Measurements from ENCODE around the gene PTPN14.

PTPN14 gene

DNA sequence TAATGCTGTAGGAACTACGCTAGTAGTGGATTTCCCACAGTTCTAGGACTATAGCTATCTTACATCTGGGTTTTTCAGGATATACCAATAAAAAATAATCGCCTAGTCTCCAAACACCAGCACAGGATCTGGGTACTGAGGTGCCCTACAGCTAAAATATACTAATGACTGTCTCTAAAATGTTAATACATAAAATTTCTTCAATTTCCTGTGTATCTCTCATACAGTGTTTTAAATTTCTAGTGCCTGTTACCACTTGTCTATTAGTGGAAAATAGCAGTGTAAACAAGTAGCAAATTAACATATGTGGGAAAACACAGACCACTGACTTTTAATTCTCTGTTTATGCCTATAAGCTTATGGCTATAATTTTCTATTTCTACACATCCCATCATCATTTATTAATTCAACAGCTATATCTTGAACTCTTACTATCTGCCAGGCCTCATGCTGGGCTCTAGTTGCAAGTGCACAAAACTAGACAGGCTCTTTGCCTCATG, 16.1 kb upstream of the PTPN14 start:
- no peak for DNase-seq

DNA sequence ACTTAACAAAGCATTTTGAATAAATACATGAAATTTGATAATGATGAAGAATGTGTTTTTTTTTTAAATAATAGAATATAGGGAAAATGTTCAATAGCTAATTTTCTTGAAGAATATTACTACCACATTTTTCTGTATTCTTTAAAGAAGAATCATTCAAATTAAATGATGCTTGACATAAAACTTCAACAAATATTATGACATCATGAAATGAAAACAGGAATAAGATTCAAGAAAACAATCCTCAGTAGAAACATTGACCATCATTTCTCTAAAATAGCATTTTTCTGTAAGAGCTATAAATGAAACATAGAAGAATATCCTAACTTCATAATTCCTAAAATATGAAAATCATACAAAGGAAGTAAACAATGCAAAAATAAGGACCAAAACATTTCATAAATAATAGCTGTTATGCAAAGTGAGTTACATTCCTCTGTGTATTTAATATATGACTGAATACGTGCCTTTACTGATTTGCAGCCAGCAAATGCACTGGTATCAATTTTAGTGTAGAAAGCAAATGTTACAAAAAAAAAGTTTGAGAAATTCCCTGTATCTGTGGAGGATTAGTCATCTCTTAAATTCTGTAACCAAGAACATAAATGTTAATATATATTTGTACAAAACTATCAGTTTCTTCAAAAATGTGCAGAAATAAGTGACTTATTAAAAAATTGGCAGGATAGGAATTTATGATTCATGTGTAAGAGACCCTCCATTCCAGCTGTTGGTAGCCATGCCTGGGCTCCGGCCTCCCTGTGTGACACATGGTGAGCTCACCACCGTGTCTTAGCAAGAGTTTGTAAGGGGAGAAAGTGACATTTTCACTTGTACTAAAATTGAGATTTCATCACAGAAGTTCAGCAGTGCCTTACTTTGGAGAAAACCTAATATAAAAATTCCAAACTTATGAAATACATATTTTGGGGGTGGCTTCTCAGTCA, 15.0 kb upstream of the PTPN14 start:
- DNase-seq: peak; percentile 34 to 46

GRCh38 chr1:214565310-214565709, 13.9 kb upstream of the PTPN14 start:
- no peak for DNase-seq

GRCh38 chr1:214563881-214564280, 12.5 kb upstream of the PTPN14 start:
- no peak for DNase-seq

DNA sequence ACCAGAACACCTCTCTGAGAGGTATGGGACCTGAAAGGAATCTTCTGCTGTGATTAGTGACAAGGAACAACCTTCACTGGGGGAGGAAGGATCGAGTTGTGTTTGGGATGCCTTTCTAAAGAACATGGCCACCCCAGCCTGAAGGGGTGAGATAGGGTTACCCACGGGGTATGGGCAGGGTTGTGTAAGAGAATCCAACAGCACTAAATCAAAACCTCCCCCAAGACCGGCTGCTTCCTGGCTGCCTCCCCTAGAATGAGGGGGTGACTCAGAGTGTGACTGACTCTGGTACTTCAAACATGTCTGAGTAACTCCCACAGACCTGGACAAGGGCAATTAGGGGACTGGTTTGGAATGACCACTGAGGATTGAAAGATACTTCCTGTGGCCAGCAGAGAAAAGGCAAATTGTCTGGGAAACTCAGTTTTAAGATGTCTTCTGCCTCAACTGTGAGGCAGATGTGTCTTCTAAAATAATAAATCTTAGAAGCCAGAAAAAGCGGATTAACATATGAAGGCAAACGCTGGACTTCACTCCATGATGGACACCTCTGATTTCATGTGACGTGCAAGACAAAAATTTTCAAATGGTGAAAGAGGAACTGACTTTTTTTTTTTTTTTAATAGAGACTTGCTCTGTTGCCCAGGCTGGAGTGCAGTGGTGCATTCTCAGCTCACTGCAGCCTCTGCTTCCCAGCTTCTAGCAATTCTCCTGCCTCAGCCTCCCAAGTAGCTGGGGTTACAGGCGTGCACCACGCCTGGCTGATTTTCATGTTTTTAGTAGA, 6.7 kb upstream of the PTPN14 start:
- DNase-seq: peak; percentile 15 to 49

DNA sequence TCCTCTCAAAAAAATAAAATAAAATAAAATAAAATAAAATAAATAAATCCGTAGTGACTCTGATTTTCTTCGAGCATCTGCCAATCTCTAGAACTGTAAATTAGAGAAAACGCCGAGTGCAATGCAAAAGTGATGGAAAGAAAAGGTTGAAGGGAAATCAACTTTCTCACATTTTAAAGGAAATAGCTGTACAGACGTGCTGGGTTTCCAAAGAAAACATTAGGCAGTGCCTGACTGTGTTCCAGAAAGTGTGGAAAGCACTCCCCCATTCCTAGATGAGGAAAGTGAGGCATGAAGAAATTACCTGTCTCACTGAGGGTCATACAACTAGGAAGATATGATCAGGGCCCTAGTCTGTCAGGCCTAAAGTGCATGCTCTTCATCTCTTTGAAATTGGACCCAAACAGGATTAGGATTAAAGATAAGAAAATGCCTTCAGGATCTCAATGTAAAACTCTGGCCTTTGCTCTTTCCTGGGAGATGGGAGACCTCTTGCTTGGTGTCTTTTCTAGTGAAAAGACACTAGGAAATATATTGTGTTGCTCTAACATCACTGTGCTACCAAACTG, 1.8 kb upstream of the PTPN14 start:
- no peak for DNase-seq

- DNase-seq: peak; percentile 19 to 78
Measured at GRCh38 chr1:214552174-214552608, 789 bp upstream of the PTPN14 start.

DNA sequence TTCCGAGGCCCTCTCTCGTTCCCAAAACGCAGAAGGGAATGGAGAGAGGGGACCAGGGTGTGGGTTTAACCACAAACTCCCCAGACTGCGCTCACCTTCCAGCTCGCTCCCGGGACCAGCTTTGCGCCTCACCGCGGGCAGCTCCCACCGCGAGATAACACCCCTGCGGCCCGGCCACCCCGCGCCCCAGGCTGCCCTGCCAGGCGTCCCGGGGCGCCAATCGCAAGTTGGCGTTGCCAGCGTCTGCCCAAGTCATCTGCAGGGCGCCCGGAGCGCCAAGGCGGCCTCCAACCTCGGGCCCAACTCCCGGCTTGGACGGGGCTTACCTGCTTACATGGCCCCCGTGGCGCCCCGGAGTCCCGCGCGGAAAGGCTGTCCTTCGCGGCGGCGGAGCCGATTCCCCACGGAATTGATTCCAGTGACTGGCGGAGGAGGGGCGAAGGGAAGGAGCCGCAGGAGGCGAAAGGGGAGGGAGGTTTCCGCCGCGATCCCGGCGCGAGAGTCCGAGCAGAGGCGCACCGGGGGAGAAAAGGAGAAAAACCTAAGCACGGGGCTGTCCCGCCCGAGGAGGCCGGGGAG, 456 bp downstream of the PTPN14 start:
- no peak for DNase-seq

GRCh38 chr1:214550013-214550856, 1.2 kb downstream of the PTPN14 start:
- DNase-seq: peak in 1 of 2 experiments; percentile 49

GRCh38 chr1:214549604-214550003, 1.8 kb downstream of the PTPN14 start:
- no peak for DNase-seq

DNA sequence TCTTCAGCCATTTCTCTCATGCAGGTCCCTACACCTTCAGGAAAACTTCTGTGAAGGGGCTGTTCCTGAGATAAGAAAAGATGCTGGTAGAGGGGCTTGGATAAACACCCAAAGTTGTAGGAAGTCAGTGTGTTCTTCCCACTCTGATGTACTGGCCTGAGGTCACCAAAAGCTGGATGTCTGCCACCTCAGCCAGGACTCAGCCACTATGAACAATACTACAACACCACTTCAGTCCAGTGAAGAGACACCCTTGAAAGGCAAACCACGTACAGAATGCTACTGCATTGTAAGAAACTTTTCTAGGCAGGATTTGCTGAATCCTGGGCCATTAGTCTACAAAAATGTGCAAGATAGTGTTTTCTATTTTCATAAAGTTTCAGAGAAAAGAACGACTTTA, 2.4 kb downstream of the PTPN14 start:
- DNase-seq: peak in 1 of 2 experiments; percentile 9

- no peak for DNase-seq
Measured at GRCh38 chr1:214548271-214548670, 3.1 kb downstream of the PTPN14 start.

DNA sequence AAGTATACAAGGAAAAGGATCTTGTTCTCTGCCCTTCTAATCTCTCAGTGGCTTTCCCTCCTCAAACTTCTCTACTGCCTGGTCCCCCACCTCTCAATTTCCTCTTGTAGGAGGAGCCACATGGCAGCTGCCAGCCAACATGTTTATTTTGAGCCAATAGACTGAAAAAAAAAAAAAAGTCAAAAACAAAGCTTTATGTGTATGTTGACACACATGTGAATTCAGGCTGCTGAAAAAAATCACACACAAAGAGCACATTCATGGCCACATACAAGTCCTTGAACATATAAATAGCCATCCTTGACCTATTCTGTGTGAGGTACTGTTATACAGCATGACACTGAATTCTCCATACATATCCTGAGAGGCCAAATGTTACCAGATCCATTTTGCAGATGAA, 3.7 kb downstream of the PTPN14 start:
- no peak for DNase-seq

DNA sequence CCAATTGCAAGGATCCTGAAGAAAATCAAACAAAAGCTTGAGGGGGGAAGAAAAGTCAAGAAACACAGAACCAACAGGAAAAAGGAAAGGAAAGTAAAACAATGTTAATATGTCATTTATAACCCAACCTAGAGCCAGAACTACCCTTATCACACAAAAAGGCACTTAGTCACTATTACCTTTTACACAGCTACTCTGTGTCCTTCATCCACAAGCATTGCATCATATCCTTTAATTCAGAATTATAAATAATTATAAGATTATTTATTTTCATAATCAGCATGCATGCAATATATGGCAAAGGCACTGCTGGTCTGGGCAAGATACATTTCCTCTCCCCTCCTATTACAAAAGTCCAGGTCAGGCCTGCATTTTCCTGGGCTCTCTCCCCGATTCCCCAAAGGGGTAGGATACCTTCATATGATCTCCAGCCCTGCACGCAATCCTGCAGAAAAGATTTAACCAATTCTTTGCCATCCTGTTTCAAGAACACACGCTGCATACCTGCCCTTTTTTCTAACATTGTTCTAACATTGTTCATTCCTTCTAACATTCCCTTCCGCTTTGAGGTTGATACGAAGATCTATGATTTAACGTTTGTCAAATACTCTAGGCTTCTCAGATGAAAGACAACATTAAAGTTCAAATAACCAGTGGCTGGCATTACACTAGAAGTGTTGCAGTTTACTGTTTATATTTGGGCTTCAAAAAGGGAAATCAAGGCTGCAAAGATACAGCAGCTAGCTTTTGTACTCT, 4.3 kb downstream of the PTPN14 start:
- no peak for DNase-seq

DNA sequence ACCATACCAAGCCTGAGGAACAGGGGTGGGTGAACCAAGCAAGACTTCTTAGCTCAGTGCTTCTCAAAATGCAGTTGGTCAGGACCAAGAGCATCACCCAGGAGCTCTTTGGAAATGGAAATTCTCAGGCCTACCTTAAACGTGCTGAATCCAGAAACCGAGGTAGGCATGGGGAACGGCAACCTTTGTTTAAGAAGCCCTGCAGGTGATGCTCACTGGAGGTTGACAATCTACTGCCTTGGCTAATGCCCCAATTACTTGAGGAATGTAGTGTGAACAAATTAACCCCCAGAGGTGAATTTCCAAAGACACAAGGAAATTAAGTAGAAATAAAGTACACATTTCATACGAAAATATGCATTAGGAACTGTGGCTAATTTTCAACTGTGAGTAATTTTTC, 5.3 kb downstream of the PTPN14 start:
- DNase-seq: no peak

DNA sequence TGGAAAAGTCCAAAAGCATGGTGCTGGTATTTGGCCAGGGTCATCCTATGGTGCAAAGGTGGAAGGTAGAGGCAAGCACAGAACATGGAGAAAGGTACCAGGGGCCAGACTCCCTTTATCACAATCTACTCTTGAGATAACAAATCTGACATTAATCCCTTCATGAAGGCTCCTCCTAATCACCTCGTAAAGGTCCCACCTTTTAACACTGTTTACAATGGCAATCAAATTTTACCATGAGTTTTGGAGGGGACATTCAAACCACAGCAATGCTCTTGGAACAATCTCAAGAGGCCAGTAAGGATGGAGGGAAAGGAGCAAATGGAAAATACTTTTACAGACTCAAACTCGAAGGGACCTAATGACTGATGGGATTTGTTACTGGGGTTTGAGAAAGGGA, 6.1 kb downstream of the PTPN14 start:
- DNase-seq: no peak

DNA sequence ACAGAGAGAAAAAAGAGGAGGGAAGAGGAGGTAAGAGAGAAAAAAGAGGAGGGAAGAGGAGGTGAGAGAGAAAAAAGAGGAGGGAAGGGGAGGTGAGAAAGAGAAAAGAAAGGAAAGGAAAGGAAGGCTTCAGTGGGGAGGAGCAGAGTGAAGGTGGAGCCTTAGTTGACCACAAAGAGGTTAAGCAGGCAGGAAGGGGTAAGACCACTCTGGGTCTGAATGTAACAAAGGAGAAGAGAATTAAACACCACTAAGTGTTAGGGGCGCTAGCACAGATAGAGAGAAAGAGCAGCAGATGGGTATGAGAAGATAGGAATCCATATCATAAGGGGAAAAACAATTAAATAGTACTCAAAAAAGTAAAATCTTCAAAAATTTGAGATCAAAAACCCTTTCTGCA, 6.6 kb downstream of the PTPN14 start:
- DNase-seq: no peak

GRCh38 chr1:214542275-214543199, 8.9 kb downstream of the PTPN14 start:
- DNase-seq: no peak

DNA sequence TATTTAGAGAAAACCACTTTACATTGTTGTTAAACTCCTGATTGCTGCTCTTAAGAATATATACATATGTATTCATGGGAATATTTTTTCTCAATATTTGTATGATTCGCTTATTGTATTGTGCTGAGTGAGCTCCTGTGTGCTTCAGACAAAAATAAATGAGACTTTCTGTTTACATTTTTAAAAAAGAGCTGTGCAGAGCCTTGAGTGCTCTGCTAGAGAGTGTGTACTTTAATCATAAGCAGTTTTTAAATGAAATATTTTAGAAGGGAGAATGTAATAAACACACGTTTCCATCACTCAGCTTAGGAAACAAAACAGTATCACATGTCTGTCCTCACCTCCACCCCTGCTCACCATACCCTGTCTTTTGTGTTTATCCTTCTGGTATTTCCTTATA, 9.7 kb downstream of the PTPN14 start:
- no peak for DNase-seq

DNA sequence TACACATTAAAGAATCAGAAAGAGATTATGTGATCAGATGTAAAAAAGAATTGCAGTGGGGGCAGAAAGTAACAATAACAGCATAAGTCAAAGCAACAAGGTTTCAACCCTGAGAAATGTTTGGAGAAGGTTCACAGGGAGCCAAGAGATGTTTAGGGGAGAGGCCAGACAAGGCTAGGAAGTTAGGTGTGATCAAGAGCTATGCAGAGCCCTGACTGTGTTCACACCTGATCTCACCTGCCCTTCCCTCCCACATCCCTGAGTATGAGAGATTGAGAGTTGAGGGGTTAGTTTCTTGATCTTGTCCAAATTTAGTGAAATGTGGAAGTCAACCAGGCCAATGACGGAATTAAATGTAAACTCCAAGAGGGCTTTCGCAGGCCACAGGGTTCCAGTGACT, 10.2 kb downstream of the PTPN14 start:
- no peak for DNase-seq

Data from SW 1271 (cell line).